Measurements from ENCODE around the gene ANKRD39. TPM values are rescaled to one million over a fixed set of nuclear protein-coding genes. Genes with fewer than 3 reads are reported as not detected.

Gene ANKRD39
- total and polyA plus RNA-seq, 9 of the 15 experiments (the other 6 are each of a cell fraction or from before 2014, with no cell fraction given) = 8.2 to 33.1 (median 23.8) TPM

GRCh38 chr2:96813656-96814055, 44.2 kb downstream of the ANKRD39 start (continued):
- TF ChIP-seq ZNF398 (CRISPR knock-in tag; IDR thresholded peaks at IDR 0.05) = no peak
- no peak for TF ChIP-seq ZNF12 (CRISPR knock-in tag; IDR thresholded peaks at IDR 0.05)
- TF ChIP-seq ZNF830 (CRISPR knock-in tag; IDR thresholded peaks at IDR 0.05) = no peak
- no peak for TF ChIP-seq NFE2 (IDR thresholded peaks at IDR 0.05; ENCODE audit: low read depth)
- TF ChIP-seq HNRNPLL (IDR thresholded peaks at IDR 0.05; ENCODE audit: low read depth, low read length, poor library complexity, severe bottlenecking) = no peak
- TF ChIP-seq RFX5 (IDR thresholded peaks at IDR 0.05; ENCODE audit: low read depth, low read length) = no peak
- no peak for TF ChIP-seq ESRRA (IDR thresholded peaks at IDR 0.05; ENCODE audit: borderline replicate concordance, low read depth)
- TF ChIP-seq ZNF140 (CRISPR knock-in tag; IDR thresholded peaks at IDR 0.05) = no peak
- no peak for TF ChIP-seq ZNF311 (CRISPR knock-in tag; IDR thresholded peaks at IDR 0.05)
- TF ChIP-seq CHD4 (IDR thresholded peaks at IDR 0.05; ENCODE audit: insufficient read depth, insufficient replicate concordance, low read depth, low read length, poor library complexity, severe bottlenecking) = no peak
- TF ChIP-seq BACH1 (tag; IDR thresholded peaks at IDR 0.05) = no peak
- no peak for TF ChIP-seq ZC3H8 (IDR thresholded peaks at IDR 0.05)
- no peak for TF ChIP-seq GATAD2A (IDR thresholded peaks at IDR 0.05)

All from K562 (cell line).